ENCODE results near the gene PRKACB.
"Not testable (repeated sequence)": the region's sequence is repeated elsewhere in the genome, so short reads cannot be mapped to it uniquely, and the experiment has no call there.

Gene PRKACB

DNA sequence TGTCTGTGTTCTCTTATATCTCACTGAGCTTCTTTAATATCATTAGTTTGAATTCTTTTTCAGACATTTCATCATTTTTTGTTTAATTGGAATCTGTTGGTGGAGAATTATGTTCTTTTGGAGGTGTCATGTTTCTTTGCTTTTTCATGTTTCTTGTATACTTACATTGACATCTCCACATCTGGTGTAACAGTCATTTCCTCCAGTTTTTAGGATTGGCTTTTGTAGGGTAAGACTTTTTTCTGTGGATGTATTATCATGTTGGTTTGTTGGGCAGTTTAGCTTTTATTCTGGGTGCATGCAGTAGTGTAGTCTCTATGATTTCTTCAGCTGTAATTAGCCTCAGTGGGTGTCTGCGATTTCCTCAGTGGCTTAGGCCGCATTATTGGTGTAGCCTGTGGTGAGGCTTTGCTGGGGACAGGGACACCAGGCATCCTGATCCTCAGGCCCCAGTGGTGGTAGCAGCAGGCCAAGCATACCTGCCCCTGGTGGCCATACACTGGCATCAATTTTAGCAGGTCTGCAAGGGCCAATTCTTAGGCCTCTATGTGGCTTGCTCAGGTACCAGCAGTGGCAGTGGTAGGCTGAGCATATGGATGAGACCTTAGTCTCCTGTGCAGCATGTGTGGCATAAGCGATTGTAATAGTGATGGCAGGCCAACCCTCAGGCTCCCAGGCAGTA is 79.8 kb downstream of the PRKACB start:
- Mint-ChIP-seq H3K36me3 (ENCODE audit: low read depth) (peaks cover 57% of the 10 kb centered on the region), H3K27ac (no peak overlapping the region), H3K27me3 (no peaks in the 10 kb centered on the region), H3K4me3 (no peak overlapping the region), H3K9me3 (peaks cover 37% of the 10 kb centered on the region), H3K4me1 (peaks cover 21% of the 10 kb centered on the region)
- no peak for DNase-seq
- no peak for ATAC-seq

DNA sequence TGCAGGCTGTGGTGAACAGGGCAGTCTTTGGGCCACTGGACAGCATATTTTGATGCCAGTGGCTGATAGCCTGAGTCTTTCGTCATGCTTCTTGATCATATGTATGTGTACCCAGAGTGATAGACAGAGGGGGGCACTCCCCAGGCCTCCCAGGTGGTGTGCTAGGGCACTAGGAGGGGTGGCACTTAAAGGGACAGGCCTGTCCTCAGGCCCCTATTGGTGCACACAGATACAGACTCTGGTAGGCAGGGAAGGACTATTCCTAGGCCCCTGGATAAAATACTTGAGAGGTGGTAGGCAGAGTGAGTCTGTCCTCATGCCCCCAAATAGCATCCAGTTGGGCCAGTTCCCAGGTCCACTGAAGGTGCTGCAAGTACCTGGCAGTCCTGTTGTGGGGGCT is 80.8 kb downstream of the PRKACB start:
- Mint-ChIP-seq H3K4me1 (peaks cover 21% of the 10 kb centered on the region), H3K4me3 (no peak overlapping the region), H3K9me3 (peaks cover 34% of the 10 kb centered on the region), H3K36me3 (ENCODE audit: low read depth) (peaks cover 49% of the 10 kb centered on the region), H3K27me3 (no peaks in the 10 kb centered on the region), H3K27ac (no peak overlapping the region)
- ATAC-seq: no peak
- DNase-seq: no peak

DNA sequence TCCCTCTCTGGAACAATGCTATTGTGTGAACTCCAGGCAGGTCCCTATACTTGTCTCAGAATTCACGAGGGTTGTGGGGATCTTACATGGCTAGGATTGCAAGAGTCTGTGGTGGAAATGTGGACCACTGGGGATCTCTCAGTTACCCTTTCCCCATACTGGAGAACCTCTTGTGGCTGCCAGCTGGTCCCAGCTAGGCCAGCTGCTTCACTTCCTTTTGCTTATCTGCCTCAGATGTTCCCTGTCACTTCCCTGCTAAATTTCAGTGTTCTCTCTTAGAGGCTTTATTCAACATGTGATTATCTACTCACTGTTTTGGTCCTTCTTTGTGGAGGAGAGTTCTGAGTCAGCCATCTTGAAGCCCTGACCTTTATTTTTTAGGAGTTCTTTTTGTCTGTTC is 81.6 kb downstream of the PRKACB start:
- DNase-seq (no peak), ATAC-seq (no peak)
- Mint-ChIP-seq H3K9me3 (peaks cover 29% of the 10 kb centered on the region), H3K4me3 (no peak overlapping the region), H3K4me1 (peaks cover 16% of the 10 kb centered on the region), H3K27me3 (no peaks in the 10 kb centered on the region), H3K27ac (no peak overlapping the region), H3K36me3 (ENCODE audit: low read depth) (peaks cover 45% of the 10 kb centered on the region)

DNA sequence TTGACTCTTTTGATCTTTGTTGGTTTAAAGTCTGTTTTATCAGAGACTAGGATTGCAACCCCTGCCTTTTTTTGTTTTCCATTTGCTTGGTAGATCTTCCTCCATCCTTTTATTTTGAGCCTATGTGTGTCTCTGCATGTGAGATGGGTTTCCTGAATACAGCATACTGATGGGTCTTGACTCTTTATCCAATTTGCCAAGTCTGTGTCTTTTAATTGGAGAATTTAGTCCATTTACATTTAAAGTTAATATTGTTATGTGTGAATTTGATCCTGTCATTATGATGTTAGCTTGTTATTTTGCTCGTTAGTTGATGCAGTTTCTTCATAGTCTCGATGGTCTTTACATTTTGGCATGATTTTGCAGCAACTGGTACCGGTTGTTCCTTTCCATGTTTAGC is 88.6 kb downstream of the PRKACB start:
- peaks cover 43% of the 10 kb centered on the region for H3K36me3 Mint-ChIP-seq (ENCODE audit: low read depth)
- H3K4me3 Mint-ChIP-seq, ATAC-seq, H3K27ac Mint-ChIP-seq, H3K4me1 Mint-ChIP-seq, H3K9me3 Mint-ChIP-seq, DNase-seq, H3K27me3 Mint-ChIP-seq: not testable (repeated sequence)

DNA sequence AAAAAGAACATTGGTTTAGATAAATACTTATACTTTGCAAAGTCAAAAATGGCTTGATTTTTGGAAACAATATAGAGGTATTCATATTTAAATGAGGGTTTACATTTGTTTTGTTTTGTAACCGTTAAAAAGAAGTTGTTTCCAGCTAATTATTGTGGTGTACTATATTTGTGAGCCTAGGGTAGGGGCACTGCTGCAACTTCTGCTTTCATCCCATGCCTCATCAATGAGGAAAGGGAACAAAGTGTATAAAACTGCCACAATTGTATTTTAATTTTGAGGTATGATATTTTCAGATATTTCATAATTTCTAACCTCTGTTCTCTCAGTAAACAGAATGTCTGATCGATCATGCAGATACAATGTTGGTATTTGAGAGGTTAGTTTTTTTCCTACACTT is 92.2 kb downstream of the PRKACB start:
- Mint-ChIP-seq H3K4me1 (peaks cover 3% of the 10 kb centered on the region), H3K4me3 (no peak overlapping the region), H3K27ac (no peak overlapping the region), H3K36me3 (ENCODE audit: low read depth) (peaks cover 57% of the 10 kb centered on the region), H3K9me3 (peaks cover 20% of the 10 kb centered on the region), H3K27me3 (no peaks in the 10 kb centered on the region)
- DNase-seq (no peak), ATAC-seq (no peak)

DNA sequence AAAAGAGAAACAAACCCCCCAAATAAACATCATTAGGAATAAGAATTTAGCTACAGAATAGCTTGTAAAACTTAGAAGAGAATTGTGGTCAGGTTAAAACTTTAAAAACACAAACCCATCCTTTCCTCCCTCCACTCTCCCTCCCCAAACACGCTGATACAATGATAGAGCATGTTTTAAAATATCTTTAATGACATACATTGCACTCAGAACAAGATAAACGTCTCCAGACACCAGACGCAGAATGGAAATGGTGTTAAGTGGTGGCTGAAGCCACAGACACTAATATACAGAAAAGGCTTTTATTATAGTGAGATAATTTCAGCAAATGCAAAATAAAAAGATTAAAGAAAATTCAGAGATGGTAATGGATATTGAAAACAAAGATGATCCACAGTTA is 98.6 kb downstream of the PRKACB start:
- ATAC-seq (no peak), DNase-seq (no peak)
- Mint-ChIP-seq H3K9me3 (peaks cover 25% of the 10 kb centered on the region), H3K4me1 (peaks cover 9% of the 10 kb centered on the region), H3K27ac (no peak overlapping the region), H3K4me3 (no peak overlapping the region), H3K36me3 (ENCODE audit: low read depth) (peaks cover 32% of the 10 kb centered on the region), H3K27me3 (no peaks in the 10 kb centered on the region)

DNA sequence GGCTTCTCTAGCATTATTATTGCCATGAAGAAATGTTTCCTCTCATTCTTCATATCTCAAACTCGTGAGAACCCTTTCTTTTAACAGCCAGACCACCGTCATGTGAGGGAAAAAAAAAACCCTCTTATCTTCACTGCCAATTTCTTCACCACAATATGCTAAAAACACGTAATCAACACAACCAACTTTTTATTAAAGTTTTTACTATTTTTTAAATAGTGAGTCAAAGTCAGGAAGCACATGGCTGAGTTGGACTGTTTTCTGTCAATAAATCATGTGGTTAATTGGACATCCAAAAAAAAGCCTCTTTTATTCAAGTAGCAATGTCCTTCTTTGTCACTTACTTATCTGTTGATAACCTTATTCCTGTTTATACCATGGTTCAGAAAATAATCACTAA is 101.5 kb downstream of the PRKACB start:
- no peak overlapping the region for H3K27ac Mint-ChIP-seq
- ATAC-seq: no peak
- H3K4me3 Mint-ChIP-seq: no peak overlapping the region
- peaks cover 14% of the 10 kb centered on the region for H3K36me3 Mint-ChIP-seq (ENCODE audit: low read depth)
- H3K9me3 Mint-ChIP-seq: peaks cover 35% of the 10 kb centered on the region
- no peaks in the 10 kb centered on the region for H3K27me3 Mint-ChIP-seq
- DNase-seq: no peak
- peaks cover 6% of the 10 kb centered on the region for H3K4me1 Mint-ChIP-seq

DNA sequence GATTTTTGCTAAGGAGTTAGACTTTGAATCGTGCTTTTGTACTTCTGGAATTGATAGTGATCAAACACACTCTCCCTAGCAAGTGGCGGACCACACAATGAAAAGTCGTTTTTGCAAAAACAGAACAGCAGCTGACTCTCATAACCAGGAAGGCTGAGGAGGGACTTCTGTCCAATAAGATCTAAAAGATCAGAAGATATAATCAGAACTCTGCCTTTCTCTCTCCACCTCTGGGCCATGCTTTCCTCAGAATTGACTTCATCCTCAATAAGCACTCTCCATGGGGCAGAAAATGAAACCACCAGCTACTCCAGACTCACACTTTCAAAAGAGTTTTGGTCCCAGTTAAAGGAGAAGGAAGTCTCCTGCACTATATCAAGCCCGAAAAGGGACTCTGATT is 102.1 kb downstream of the PRKACB start:
- peaks cover 10% of the 10 kb centered on the region for H3K36me3 Mint-ChIP-seq (ENCODE audit: low read depth)
- no peaks in the 10 kb centered on the region for H3K27me3 Mint-ChIP-seq
- H3K4me1 Mint-ChIP-seq: peaks cover 6% of the 10 kb centered on the region
- no peak overlapping the region for H3K27ac Mint-ChIP-seq
- H3K4me3 Mint-ChIP-seq: no peak overlapping the region
- no peak for ATAC-seq
- no peak for DNase-seq
- peaks cover 30% of the 10 kb centered on the region for H3K9me3 Mint-ChIP-seq

DNA sequence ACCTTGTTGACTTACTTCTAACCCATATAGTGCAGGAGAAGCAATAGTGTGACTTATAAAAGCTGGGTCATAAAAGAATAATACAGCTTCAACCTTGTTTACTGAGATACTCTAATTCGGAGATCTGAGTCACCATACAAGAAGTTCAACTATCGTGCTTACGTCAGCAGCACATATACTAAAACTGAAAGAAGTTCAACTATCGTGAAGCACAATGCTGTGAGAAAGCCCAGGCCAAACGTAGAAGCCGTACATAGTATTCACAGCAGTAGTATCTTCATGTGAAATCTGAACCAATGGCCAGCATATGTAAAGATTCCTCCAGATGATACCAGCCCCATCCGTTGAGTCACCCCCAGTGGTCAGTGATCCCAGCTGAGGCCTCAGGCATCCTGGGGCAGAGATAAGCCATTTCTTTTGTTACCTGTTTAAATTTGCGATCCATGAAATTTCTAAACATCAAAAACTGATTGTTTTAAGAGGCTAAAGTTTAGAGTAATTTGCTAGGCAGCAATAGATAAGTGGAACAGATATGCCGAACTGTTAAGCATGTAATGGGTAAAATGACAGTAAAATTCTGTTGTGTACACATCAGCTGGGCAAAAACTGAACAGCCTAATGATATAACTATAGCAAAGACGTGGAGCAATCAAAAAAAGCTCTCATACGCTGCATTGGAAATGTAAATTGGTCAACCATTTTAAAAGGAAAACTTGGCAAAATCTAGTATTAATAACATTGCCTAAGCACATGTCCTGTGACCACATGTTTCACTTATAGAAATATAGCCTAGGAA is 103.6 kb downstream of the PRKACB start:
- Mint-ChIP-seq H3K36me3 (ENCODE audit: low read depth) (peaks cover 2% of the 10 kb centered on the region), H3K4me1 (peaks cover 6% of the 10 kb centered on the region), H3K27me3 (no peaks in the 10 kb centered on the region), H3K9me3 (peaks cover 19% of the 10 kb centered on the region), H3K4me3 (no peak overlapping the region), H3K27ac (no peak overlapping the region)
- DNase-seq (no peak), ATAC-seq (no peak)

DNA sequence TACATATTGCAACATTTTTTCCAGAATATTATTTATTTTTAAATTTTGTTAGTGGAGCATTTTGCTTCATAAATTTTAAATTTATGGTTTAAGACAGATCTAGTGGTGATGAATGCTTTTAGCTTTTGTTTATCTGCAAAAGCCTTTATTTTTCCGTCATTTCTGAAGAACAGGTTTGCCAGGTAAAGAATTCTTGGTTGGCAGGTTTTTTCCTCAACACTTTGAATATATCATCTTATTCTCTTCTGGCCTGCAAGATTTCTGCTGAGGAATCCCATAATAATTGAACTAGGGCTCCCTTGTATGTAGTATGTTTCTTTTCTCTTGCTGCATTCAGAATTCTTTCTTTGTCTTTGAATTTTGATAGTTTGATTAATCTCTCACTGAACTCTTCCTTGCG is 106.6 kb downstream of the PRKACB start:
- Mint-ChIP-seq H3K36me3 (ENCODE audit: low read depth) (no peaks in the 10 kb centered on the region), H3K9me3 (peaks cover 14% of the 10 kb centered on the region), H3K4me1 (peaks cover 6% of the 10 kb centered on the region), H3K27ac (no peak overlapping the region), H3K4me3 (no peak overlapping the region), H3K27me3 (no peaks in the 10 kb centered on the region)
- ATAC-seq (no peak), DNase-seq (no peak)

DNA sequence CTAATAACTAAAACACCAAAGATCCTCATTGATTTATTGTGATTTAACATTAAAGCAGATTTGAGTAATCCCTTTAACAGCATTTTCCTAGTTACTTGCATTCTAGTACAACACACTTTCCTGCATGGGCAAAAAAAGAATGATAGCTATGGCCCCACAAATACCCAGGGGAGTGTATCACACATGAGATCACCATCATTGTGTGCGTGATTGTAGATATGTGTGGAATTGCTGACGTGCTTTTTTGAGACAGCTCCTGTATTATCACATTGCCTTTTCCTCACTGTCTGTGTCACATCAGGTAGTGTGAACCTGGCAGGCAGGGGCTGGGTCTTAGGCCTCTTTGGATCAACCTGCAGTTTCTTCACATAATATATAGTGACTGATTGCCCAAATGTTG is 109.0 kb downstream of the PRKACB start:
- H3K9me3 Mint-ChIP-seq: peaks cover 14% of the 10 kb centered on the region
- H3K36me3 Mint-ChIP-seq (ENCODE audit: low read depth): no peaks in the 10 kb centered on the region

DNA sequence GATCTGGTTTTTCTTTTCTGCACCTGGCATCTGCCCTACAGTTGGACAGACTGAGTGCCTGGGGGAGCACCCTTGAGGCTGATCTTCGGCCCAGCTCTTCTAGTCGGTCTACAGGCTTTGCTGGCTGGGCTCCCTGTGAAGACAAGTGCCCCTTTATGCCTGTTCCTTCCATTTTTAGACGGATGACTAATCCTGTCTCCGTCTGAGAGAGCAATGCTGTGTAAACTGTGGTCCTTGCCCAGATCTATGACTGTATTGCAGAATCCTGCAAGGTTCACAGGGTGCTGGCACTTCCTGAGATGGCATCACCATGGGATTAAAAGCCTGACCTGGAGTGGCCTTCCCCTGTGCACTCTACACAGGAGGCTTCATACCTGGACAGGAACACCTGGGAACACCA is 109.8 kb downstream of the PRKACB start:
- Mint-ChIP-seq H3K4me1 (no peaks in the 10 kb centered on the region), H3K27ac (no peak overlapping the region), H3K4me3 (no peak overlapping the region), H3K9me3 (peaks cover 14% of the 10 kb centered on the region), H3K27me3 (no peaks in the 10 kb centered on the region), H3K36me3 (ENCODE audit: low read depth) (no peaks in the 10 kb centered on the region)
- DNase-seq (no peak), ATAC-seq (no peak)

More for the DNA sequence above, 109.0 kb downstream of the PRKACB start:
- no peak for ATAC-seq
- H3K4me1 Mint-ChIP-seq: no peaks in the 10 kb centered on the region
- no peaks in the 10 kb centered on the region for H3K27me3 Mint-ChIP-seq
- no peak overlapping the region for H3K27ac Mint-ChIP-seq
- no peak overlapping the region for H3K4me3 Mint-ChIP-seq
- no peak for DNase-seq

DNA sequence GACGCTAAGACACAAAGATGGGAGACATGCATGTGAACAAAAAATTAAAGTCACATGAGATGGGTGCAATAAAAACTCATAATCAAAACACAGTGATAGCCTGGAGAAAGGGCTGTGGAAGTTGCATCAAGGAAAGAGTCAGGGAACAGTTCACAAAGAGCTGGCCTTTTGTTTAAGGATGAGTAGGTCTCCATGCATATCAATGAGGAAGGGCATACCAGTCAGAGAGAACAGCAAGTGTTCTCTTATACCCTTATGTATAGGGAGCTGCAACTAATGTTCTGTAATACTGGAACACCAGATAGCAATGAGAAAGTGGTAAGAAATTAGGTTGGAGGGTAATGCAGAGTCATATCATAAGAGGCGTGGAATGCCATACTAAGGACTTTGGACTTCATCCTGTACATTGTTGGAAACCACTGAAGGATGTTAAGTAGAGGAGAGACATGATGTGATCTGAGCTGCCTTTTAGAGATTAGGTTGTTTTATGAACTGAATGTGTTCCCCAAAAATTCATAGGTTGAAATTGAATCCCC is 110.7 kb downstream of the PRKACB start:
- Mint-ChIP-seq H3K36me3 (ENCODE audit: low read depth) (no peaks in the 10 kb centered on the region), H3K27ac (no peak overlapping the region), H3K9me3 (peaks cover 8% of the 10 kb centered on the region), H3K4me3 (no peak overlapping the region), H3K4me1 (no peaks in the 10 kb centered on the region), H3K27me3 (no peaks in the 10 kb centered on the region)
- ATAC-seq (no peak), DNase-seq (no peak)

DNA sequence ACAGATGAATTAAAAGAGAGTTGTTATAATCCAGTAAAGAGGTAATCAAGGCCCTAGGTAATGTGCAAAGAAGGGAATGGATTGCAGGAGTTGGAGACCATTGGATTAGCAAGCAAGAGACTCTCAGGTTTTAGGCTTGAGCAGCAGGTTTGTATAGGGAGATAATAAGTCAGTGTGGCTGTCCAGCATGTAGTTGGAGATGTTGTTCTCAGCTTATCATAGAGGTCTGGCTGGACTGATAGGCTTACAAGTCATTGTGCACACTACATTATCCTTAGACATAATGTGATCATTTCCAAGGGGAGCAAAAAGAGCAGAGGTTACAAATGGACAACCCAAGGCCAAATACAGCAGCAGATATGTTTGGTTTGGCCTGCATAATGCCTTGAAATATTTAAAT is 111.5 kb downstream of the PRKACB start:
- H3K27ac Mint-ChIP-seq: no peak overlapping the region
- no peaks in the 10 kb centered on the region for H3K4me1 Mint-ChIP-seq
- no peaks in the 10 kb centered on the region for H3K9me3 Mint-ChIP-seq
- no peaks in the 10 kb centered on the region for H3K36me3 Mint-ChIP-seq (ENCODE audit: low read depth)
- no peak for DNase-seq
- no peak for ATAC-seq
- H3K4me3 Mint-ChIP-seq: no peak overlapping the region
- no peaks in the 10 kb centered on the region for H3K27me3 Mint-ChIP-seq

DNA sequence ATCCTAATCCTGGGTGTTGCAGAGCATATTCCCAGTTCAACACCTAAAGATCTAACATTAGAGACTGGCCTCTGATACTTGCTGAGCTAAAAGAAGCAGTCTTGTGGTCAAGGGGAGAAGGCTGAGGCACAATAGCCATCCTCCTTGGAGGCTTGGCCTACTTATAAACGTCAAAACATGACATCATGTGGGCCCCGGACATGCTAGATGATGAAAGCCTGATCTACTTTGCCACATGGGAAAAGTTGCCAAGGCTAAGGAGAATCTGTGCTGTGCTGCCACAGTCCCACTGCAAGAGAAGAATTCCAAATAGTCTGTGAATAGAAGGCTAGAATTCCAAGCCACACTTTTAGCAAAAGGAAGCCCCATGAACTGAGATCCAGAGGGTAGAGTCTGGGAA is 113.5 kb downstream of the PRKACB start:
- H3K9me3 Mint-ChIP-seq: no peaks in the 10 kb centered on the region
- H3K27me3 Mint-ChIP-seq: no peaks in the 10 kb centered on the region
- H3K4me3 Mint-ChIP-seq: no peak overlapping the region
- DNase-seq: no peak
- no peak for ATAC-seq
- no peaks in the 10 kb centered on the region for H3K4me1 Mint-ChIP-seq
- no peak overlapping the region for H3K27ac Mint-ChIP-seq
- no peaks in the 10 kb centered on the region for H3K36me3 Mint-ChIP-seq (ENCODE audit: low read depth)
